NOMO-1 treated with DMSO at 0.1 percent for 48 hours (cell line): ENCODE data around the gene RIC8A.
"Not testable (repeated sequence)": the region's sequence is repeated elsewhere in the genome, so short reads cannot be mapped to it uniquely, and the experiment has no call there.

Experiments
- DNase-seq: peaks from one replicate; lab custom pipeline; 2025; ENCODE audit not compliant: unreplicated experiment; lab: John Stamatoyannopoulos, UW

RIC8A gene

GRCh38 chr11:207208-207862 lies at the start of gene RIC8A, which contains the start of gene BET1L:
TSS of gene RIC8A (plus strand) at chr11:207708. CDS start at chr11:208855, 1,147 bp downstream.
TSS of gene BET1L (minus strand) at chr11:207399. CDS start at chr11:207321, 78 bp downstream.
- peak; percentile 98 for DNase-seq

- DNase-seq: not testable (repeated sequence)
Measured at GRCh38 chr11:180242-180641, 27.3 kb upstream of the RIC8A start.

GRCh38 chr11:189200-189783 lies 18.2 kb upstream of the RIC8A start:
- DNase-seq: not testable (repeated sequence)

- DNase-seq: not testable (repeated sequence)
Measured at GRCh38 chr11:189843-190311, 17.6 kb upstream of the RIC8A start.

- DNase-seq: not testable (repeated sequence)
Measured at GRCh38 chr11:190546-190945, 17.0 kb upstream of the RIC8A start.

GRCh38 chr11:191490-192478 lies 15.7 kb upstream of the RIC8A start:
- DNase-seq: not testable (repeated sequence)

- DNase-seq: not testable (repeated sequence)
Measured at GRCh38 chr11:192674-193128, 14.8 kb upstream of the RIC8A start, which contains the start of gene SCGB1C1. TSS of gene SCGB1C1 (plus strand) at chr11:193078. CDS start at chr11:193100, 22 bp downstream.

GRCh38 chr11:193481-193880 lies 14.0 kb upstream of the RIC8A start:
- not testable (repeated sequence) for DNase-seq

GRCh38 chr11:196786-197731 lies 10.4 kb upstream of the RIC8A start:
- DNase-seq: no peak

GRCh38 chr11:197741-198235 lies 9.7 kb upstream of the RIC8A start:
- DNase-seq: no peak

GRCh38 chr11:198236-198806 lies 9.2 kb upstream of the RIC8A start:
- no peak for DNase-seq

GRCh38 chr11:199004-199581 lies 8.4 kb upstream of the RIC8A start:
- no peak for DNase-seq

- DNase-seq: no peak
Measured at GRCh38 chr11:199782-200181, 7.7 kb upstream of the RIC8A start.

GRCh38 chr11:200224-201003 lies 7.1 kb upstream of the RIC8A start:
- DNase-seq: no peak

GRCh38 chr11:201966-202365 lies 5.5 kb upstream of the RIC8A start:
- no peak for DNase-seq

GRCh38 chr11:202490-202889 lies 5.0 kb upstream of the RIC8A start:
- DNase-seq: no peak

GRCh38 chr11:203056-203944 lies 4.2 kb upstream of the RIC8A start:
- DNase-seq: no peak
